ENCODE results near the gene CDX2.

CDX2 gene

DNA sequence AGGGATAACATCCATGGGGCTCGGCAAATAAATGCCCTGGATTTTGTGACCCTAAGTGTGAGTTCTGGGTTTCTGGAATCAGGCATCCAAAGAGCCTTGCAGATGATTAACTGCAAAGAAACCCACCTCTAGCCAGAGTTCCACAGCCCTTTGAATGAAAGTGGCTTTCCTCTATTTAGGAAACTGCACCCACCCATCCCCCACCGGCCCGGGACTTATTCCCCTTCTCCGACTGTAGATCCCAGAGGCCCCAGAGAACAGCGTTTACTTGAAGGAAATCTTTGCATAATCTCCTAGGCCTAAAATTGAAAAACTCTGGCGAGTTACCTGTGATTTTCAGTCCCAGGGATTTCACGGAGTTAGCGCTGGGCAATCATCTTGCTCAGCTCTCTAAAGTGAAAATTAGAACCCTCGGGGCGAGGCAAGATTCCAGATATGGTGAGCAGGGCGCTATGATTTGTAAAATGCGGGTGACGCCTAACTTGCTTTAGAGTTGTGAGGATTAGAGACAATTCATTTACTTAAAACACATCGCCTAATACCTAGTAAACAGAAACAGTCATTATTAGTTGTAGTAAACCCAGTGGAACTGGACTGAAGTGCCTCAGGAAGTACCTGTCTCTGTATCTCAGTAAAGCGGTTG, 10.0 kb upstream of the CDX2 start:
- Histone ChIP-seq H3K36me3 (replicated peaks; ENCODE audit: low read depth, low read length) (no peaks in the 10 kb centered on the region), H3K9ac (ENCODE audit: low read length) (no peak overlapping the region), H3K27me3 (ENCODE audit: low read depth, low read length) (peaks cover 11% of the 10 kb centered on the region), H3K4me1 (ENCODE audit: low read length) (0 out of 2 replicates have a peak, but pooled peaks cover 2% of the 10 kb centered on the region), H3K27ac (ENCODE audit: low read length) (no peak overlapping the region), H3K4me2 (ENCODE audit: low read length) (no peak overlapping the region), H4K20me1 (ENCODE audit: insufficient read depth, low read length) (no peaks in the 10 kb centered on the region), H3K79me2 (ENCODE audit: low read length) (no peaks in the 10 kb centered on the region), H3K4me3 (ENCODE audit: low read length) (no peak overlapping the region), H2AFZ (ENCODE audit: low read depth, low read length) (no peak overlapping the region), H3K9me3 (ENCODE audit: insufficient read depth, low read length) (no peaks in the 10 kb centered on the region)
- TF ChIP-seq EZH2phosphoT487 (IDR thresholded peaks at IDR 0.05; ENCODE audit: low read depth) (no peak), CTCF (IDR thresholded peaks at IDR 0.05; ENCODE audit: low read depth, low read length) (no peak)

- Histone ChIP-seq H3K4me2 (ENCODE audit: low read length) (no peak overlapping the region), H3K36me3 (replicated peaks; ENCODE audit: low read depth, low read length) (no peaks in the 10 kb centered on the region), H3K79me2 (ENCODE audit: low read length) (no peaks in the 10 kb centered on the region), H3K9me3 (ENCODE audit: insufficient read depth, low read length) (no peaks in the 10 kb centered on the region), H3K9ac (ENCODE audit: low read length) (no peak overlapping the region), H3K27me3 (ENCODE audit: low read depth, low read length) (peaks cover 11% of the 10 kb centered on the region), H3K27ac (ENCODE audit: low read length) (no peak overlapping the region), H2AFZ (ENCODE audit: low read depth, low read length) (no peak overlapping the region), H4K20me1 (ENCODE audit: insufficient read depth, low read length) (no peaks in the 10 kb centered on the region), H3K4me3 (ENCODE audit: low read length) (no peak overlapping the region), H3K4me1 (ENCODE audit: low read length) (no peaks in the 10 kb centered on the region)
- no peak for TF ChIP-seq EZH2phosphoT487 (IDR thresholded peaks at IDR 0.05; ENCODE audit: low read depth)
- no peak for TF ChIP-seq CTCF (IDR thresholded peaks at IDR 0.05; ENCODE audit: low read depth, low read length)
Measured at GRCh38 chr13:27978301-27978968, 9.3 kb upstream of the CDX2 start.

- no peaks in the 10 kb centered on the region for H3K36me3 ChIP-seq (replicated peaks; ENCODE audit: low read depth, low read length)
- peaks cover 9% of the 10 kb centered on the region for H3K27me3 ChIP-seq (ENCODE audit: low read depth, low read length)
- H4K20me1 ChIP-seq (ENCODE audit: insufficient read depth, low read length) = no peaks in the 10 kb centered on the region
- H3K9me3 ChIP-seq (ENCODE audit: insufficient read depth, low read length) = no peaks in the 10 kb centered on the region
- H2AFZ ChIP-seq (ENCODE audit: low read depth, low read length) = no peak overlapping the region
- H3K9ac ChIP-seq (ENCODE audit: low read length) = no peak overlapping the region
- TF ChIP-seq CTCF (IDR thresholded peaks at IDR 0.05; ENCODE audit: low read depth, low read length) = no peak
- TF ChIP-seq EZH2phosphoT487 (IDR thresholded peaks at IDR 0.05; ENCODE audit: low read depth) = no peak
- no peak overlapping the region for H3K27ac ChIP-seq (ENCODE audit: low read length)
- H3K4me2 ChIP-seq (ENCODE audit: low read length) = no peak overlapping the region
- no peak overlapping the region for H3K4me3 ChIP-seq (ENCODE audit: low read length)
- no peaks in the 10 kb centered on the region for H3K4me1 ChIP-seq (ENCODE audit: low read length)
- no peaks in the 10 kb centered on the region for H3K79me2 ChIP-seq (ENCODE audit: low read length)
Measured at GRCh38 chr13:27977476-27978300, 8.6 kb upstream of the CDX2 start.

All from OCI-LY3 (cell line).